ENCODE data around the gene CLIC1.

The CLIC1 gene

DNA sequence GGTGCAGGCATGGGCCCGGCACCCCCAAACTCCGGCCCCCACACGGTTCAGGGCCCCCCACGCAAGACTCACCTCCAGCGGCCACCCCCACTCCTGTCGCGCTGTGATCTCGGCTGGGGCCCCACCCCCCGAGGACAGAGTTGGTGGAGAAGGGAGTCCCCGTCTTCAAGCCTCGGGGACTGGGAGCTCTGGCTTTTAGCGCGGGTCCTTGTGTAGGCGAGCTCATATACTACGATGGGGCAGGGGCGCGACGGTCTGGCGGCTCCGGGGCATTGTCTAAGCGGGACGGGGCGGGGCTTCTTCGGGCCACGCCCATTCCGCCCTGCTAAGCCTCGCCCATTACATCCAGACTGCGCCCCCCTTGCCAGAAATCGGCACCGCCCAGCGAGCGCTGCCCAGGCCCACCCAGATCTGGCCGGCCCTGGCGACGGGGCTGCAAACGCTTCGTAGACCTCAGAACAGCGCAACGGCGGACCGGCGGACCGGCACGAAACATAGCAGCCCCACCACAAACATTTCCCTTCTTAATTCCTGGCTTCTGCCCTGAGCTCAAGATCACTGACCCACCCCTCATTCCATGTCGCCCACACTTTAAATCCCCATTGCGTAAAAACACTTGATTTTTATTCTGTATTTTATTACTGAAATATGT, 6.2 kb downstream of the CLIC1 start:
- ChIA-PET POLR2A (interaction anchor here (0.5 to 1.1 kb wide), 3 partner anchors 9 to 97 kb away, joined by 4 to 6 read pairs (median 6); partner anchors contain the start of genes HSPA1A, HSPA1B and HSPA1L), CTCF (interaction anchor here (0.7 to 7.2 kb wide), 26 partner anchors 9 to 138 kb away, joined by 3 to 64 read pairs (median 6); partner anchors contain the start of genes ABHD16A, C6orf47, CLIC1 and LSM2)
- TF ChIP-seq, protein P1, sequence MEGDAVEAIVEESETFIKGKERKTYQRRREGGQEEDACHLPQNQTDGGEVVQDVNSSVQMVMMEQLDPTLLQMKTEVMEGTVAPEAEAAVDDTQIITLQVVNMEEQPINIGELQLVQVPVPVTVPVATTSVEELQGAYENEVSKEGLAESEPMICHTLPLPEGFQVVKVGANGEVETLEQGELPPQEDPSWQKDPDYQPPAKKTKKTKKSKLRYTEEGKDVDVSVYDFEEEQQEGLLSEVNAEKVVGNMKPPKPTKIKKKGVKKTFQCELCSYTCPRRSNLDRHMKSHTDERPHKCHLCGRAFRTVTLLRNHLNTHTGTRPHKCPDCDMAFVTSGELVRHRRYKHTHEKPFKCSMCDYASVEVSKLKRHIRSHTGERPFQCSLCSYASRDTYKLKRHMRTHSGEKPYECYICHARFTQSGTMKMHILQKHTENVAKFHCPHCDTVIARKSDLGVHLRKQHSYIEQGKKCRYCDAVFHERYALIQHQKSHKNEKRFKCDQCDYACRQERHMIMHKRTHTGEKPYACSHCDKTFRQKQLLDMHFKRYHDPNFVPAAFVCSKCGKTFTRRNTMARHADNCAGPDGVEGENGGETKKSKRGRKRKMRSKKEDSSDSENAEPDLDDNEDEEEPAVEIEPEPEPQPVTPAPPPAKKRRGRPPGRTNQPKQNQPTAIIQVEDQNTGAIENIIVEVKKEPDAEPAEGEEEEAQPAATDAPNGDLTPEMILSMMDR (IDR thresholded peaks at IDR 0.05; ENCODE audit: control extremely low read depth, extremely low read depth, low read depth, missing control alignments): no peak
- peak; percentile 83 for DNase-seq (ENCODE audit: extremely low spot score)

DNA sequence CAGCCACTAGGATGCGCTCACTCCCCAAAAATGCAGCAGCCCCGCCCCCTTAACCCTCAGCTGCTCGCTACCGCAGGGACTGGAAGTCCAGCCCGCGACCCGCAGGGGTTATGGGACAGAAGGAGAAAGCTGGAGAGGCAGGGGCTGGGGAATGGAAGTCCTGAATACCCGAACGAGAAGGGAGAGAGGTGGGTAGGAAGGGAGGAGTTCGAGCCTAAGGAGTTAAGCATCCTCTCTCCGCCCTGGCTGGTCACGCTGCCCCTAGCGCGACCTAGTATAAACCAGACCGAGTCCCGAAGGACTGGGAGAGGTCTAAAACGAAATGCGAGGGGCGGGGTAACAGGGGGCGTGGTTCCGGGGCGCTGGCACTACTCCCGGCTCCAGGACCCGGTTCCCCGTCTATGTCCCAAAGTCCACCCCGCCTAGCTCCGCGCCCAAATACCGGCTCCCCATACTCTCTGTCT, 6.8 kb downstream of the CLIC1 start:
- ChIA-PET CTCF (interaction anchor here (0.7 to 7.2 kb wide), 23 partner anchors 9 to 139 kb away, joined by 3 to 64 read pairs (median 6); partner anchors contain the start of genes ABHD16A, CLIC1, LSM2 and LY6G5C), POLR2A (interaction anchor here (0.5 to 1.1 kb wide), 3 partner anchors 86 to 1097 kb away, joined by 4 to 6 read pairs (median 5); partner anchors contain the start of genes HSPA1A, HSPA1B and HSPA1L)
- TF ChIP-seq, protein P1 (IDR thresholded peaks at IDR 0.05; ENCODE audit: control extremely low read depth, extremely low read depth, low read depth, missing control alignments): peak; percentile 87
- peak; percentile 79 for DNase-seq (ENCODE audit: extremely low spot score)

DNA sequence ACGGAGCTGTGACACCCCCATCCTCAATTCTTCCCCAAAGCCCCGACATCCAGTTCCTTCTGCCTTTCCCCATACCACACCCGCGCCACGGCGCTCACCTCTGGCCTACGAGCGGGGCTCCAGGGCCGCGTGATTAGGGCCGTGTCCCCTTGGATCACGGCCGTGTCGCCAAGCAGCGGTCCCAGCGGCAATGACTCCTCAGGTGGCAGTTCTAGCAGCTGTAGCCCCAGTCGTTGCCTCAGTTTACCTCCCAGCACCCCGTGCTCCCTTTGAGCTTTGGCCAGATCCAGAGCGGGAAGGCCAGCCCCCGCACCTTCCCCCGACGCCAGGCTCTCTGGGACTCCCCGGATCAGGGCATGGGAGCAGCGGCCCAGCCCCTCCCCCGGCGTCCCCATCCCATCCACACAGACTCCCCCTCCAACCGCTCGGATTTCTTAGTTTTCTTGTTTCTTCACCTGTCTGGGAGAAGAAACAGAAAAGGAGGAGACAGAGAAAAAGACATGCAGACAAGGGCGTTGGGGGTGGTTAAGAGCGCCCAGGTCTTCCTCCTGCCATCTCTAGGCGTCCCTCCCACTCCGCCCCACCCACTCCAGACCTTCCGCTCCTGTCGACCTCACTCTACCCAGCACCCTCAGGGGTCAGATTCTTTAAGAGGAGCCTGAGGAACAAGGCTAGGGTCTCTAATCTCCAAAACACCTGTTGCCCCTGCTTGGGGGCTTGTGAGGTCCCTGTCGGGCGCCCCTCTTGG, 7.4 kb downstream of the CLIC1 start, which contains the start of gene DDAH2:
TSS of gene DDAH2 (minus strand) at position 533 of the 748 bp plus-strand sequence. CDS start at position 395, 138 bp downstream.
- ChIA-PET CTCF (interaction anchor here (0.7 to 7.2 kb wide), 21 partner anchors 8 to 140 kb away, joined by 3 to 64 read pairs (median 6); partner anchors contain the start of genes ABHD16A, CLIC1, LSM2 and LY6G5C), POLR2A (interaction anchor here (0.5 to 1.1 kb wide), 3 partner anchors 86 to 1096 kb away, joined by 4 to 6 read pairs (median 5); partner anchors contain the start of genes HSPA1A, HSPA1B and HSPA1L)
- no peak for DNase-seq (ENCODE audit: extremely low spot score)
- TF ChIP-seq, protein P1 (IDR thresholded peaks at IDR 0.05; ENCODE audit: control extremely low read depth, extremely low read depth, low read depth, missing control alignments): no peak

DNA sequence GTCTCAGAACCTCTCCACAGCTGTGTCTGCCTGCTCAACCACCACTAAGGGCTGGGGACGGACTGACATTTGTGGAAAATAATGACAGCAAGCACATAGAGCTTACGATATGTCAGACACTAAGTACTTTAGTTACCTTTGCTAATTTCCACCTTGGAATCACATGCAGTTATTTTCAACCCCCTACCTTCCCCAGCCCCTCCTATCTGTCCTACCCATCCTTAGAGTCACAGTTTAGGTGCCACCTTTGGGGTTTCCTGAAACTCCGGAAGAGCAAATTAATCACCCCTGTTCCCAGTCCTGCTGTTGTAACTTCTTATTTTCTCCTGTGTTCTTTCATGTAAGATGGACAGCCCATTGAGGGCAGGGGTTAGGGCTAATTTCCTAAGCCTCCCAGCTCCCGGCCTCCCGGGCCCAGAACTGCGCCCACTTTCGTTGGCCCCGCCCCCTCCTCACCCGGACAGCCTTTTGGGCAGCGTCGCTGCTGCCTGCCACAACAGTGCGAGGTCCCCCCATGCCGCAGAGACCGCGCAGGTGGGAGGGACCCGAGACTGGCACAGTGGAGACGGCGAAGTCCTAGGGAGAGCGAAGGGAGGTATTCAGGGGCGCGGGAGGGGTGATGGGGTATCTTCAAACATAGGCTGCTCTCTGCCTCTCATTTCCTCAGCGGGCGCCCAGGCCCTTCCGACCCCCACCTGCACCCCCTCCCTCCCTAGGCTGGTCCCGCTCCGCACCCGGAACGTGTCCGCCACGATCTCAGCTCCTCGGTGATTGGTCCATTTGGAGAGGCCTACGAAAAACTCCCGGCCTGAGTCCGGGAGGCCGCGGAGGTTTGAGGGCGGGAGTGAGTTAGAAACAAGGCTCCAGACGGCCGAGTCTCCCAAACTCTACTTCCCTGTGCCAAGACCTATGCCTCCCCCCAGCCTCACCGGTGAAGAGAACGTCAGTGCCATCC, 8.3 kb downstream of the CLIC1 start:
- ChIA-PET POLR2A (interaction anchor here (1.0 to 1.7 kb wide), 6 partner anchors 8 to 135 kb away, joined by 3 to 6 read pairs (median 4); partner anchors contain the start of genes CLIC1, HSPA1A, HSPA1B and HSPA1L), CTCF (interaction anchor here (1.2 to 7.2 kb wide), 11 partner anchors 11 to 102 kb away, joined by 3 to 64 read pairs (median 7); partner anchors contain the start of genes CLIC1, LY6G6D and MSH5)
- no peak for DNase-seq (ENCODE audit: extremely low spot score)
- TF ChIP-seq, protein P1 (IDR thresholded peaks at IDR 0.05; ENCODE audit: control extremely low read depth, extremely low read depth, low read depth, missing control alignments): no peak

DNA sequence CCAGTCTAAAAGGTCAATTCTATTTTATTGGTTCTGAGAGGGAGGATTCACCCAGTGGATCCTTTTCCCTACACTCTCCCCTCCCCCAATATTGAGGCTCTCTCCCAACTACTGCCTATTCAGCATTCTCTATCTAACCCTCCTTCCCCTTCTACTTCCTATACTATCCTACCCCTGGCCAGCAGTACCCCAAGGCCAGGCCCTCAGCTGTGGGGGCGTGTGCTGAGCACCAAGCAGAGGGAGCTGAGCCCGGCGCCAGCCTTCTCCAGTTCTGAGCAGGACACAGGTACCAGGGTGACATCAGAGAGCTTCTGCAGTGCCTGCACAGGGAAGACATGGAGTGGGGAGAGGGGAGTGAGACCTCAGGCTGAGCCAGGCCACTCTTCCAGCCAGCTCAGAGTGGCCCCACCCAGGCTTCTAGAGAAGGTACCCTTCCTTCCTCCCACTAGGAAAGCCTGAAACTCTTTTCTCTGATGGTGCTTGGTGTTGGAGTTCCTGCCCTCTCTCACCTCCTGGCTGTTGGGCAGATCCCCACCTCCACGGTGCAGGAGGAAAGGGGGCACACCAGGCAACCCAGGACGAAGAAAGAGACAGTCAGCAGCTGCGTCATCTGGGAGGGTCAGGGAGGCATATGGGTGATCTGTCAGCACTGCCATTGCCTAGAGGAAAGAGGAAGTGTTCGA, 9.2 kb downstream of the CLIC1 start:
- DNase-seq (ENCODE audit: extremely low spot score): peak; percentile 87
- POLR2A ChIA-PET: interaction anchor here (1.0 to 1.7 kb wide), 6 partner anchors 9 to 135 kb away, joined by 3 to 6 read pairs (median 4); partner anchors contain the start of genes CLIC1, HSPA1A, HSPA1B and HSPA1L
- CTCF ChIA-PET: interaction anchor here (1.2 to 7.2 kb wide), 9 partner anchors 12 to 103 kb away, joined by 3 to 64 read pairs (median 7); partner anchors contain the start of genes CLIC1, LY6G6D and MSH5
- TF ChIP-seq, protein P1 (IDR thresholded peaks at IDR 0.05; ENCODE audit: control extremely low read depth, extremely low read depth, low read depth, missing control alignments): no peak
